Karpas-422 (cell line): ENCODE results near the gene PLD2. TPM values are rescaled to one million over a fixed set of nuclear protein-coding genes. Genes with fewer than 3 reads are reported as not detected.

ENCODE experiments used
- DNase-seq: peaks from one replicate; pipeline ENCODE4 v3.0.0-alpha.2; 2015
- H2AFZ ChIP-seq: fragments of 200-600 bp; sonication (generic); 2 replicates; pipeline ENCODE4 v1.6.1; 2014; ENCODE audit warnings: antibody characterized with exemption, low read length, mixed read lengths
- H3K27ac ChIP-seq: fragments of 200-600 bp; sonication (generic); 2 replicates; pipeline ENCODE4 v1.5.1; 2014; ENCODE audit warnings: mild to moderate bottlenecking, low read length, moderate library complexity
- H3K27me3 ChIP-seq: fragments of 200-600 bp; sonication (generic); 2 replicates; pipeline ENCODE4 v1.6.1; 2014; ENCODE audit warnings: low read length, mixed read lengths
- H3K36me3 ChIP-seq: fragments of 200-600 bp; sonication (generic); 2 replicates; pipeline ENCODE4 v1.6.1; 2014; ENCODE audit warnings: low read length, mixed read lengths; ENCODE audit not compliant: insufficient read depth
- H3K4me1 ChIP-seq: fragments of 200-600 bp; sonication (generic); 2 replicates; pipeline ENCODE4 v1.6.1; 2014; ENCODE audit warnings: mild to moderate bottlenecking, low read length, mixed read lengths
- H3K4me2 ChIP-seq: fragments of 200-600 bp; sonication (generic); 2 replicates; pipeline ENCODE4 v1.6.1; 2014; ENCODE audit warnings: low read length, low read depth, mild to moderate bottlenecking; ENCODE audit not compliant: poor library complexity, severe bottlenecking
- H3K4me3 ChIP-seq: fragments of 200-600 bp; sonication (generic); 2 replicates; pipeline ENCODE4 v1.5.1; 2014; ENCODE audit warnings: mild to moderate bottlenecking, antibody characterized with exemption, low read length, mixed read lengths
- H3K79me2 ChIP-seq: fragments of 200-600 bp; sonication (generic); 2 replicates; pipeline ENCODE4 v1.6.1; 2014; ENCODE audit warnings: mild to moderate bottlenecking, low read length, mixed read lengths
- H3K9ac ChIP-seq: fragments of 200-600 bp; sonication (generic); 2 replicates; pipeline ENCODE4 v1.6.0; 2014; ENCODE audit warnings: low read length
- H3K9me2 ChIP-seq: fragments of 200-600 bp; sonication (generic), shearing (Covaris generic); replicated peaks from 2 replicates; pipeline ENCODE4 v1.6.0; 2014; ENCODE audit warnings: mild to moderate bottlenecking, low read length, moderate library complexity; ENCODE audit not compliant: insufficient read depth
- H3K9me3 ChIP-seq: fragments of 300-700, 200-600 bp; sonication (generic); 2 replicates; pipeline ENCODE4 v1.6.1; 2014; ENCODE audit warnings: low read length, mixed read lengths
- H4K20me1 ChIP-seq: fragments of 200-600 bp; sonication (generic); 2 replicates; pipeline ENCODE4 v1.6.1; 2014; ENCODE audit warnings: mild to moderate bottlenecking, antibody characterized with exemption, low read length, low read depth; ENCODE audit not compliant: insufficient read depth
- total RNA-seq: library from RNA; depleted of rRNA; stranded (reverse); fragments of >200 nt; shearing (Covaris generic); gene quantifications from 2 replicates; pipeline ENCODE4 v1.2.3, GENCODE V29; 2014; ENCODE audit warnings: low replicate concordance; rRNA removed

The PLD2 gene
- total RNA-seq, 1 experiment from 2014 or later: 13.1 TPM

GRCh38 chr17:4872786-4873185, 65.8 kb downstream of the PLD2 start:
- Histone ChIP-seq H3K27me3 (no peaks in the 10 kb centered on the region), H3K9me2 (no peaks in the 10 kb centered on the region), H3K27ac (no peak overlapping the region), H3K9ac (no peak overlapping the region), H3K4me2 (no peak overlapping the region), H3K4me1 (no peaks in the 10 kb centered on the region; the same call in 1 of the 2 replicates), H3K36me3 (no peaks in the 10 kb centered on the region), H3K79me2 (peaks cover 40% of the 10 kb centered on the region), H2AFZ (no peak overlapping the region), H3K4me3 (no peak overlapping the region), H3K9me3 (no peaks in the 10 kb centered on the region), H4K20me1 (0 out of 2 replicates have a peak, but pooled peaks cover 7% of the 10 kb centered on the region)
- no peak for DNase-seq

Other genes with a start within 250 kb of the PLD2 start
- not detected in 2 replicates for gene GGT6, start 246.6 kb upstream of the PLD2 start, total RNA-seq
- 0.45 TPM in 1 of 2 replicates, not detected in the other for gene SMTNL2, start 222.6 kb upstream of the PLD2 start, total RNA-seq
- 0.72 and 1.5 TPM in 2 replicates for gene ALOX15, start 165.5 kb upstream of the PLD2 start, total RNA-seq
- gene PELP1, start 103.0 kb upstream of the PLD2 start, total RNA-seq: 27.7 and 34.6 TPM in 2 replicates
- gene ARRB2, start 96.5 kb upstream of the PLD2 start, total RNA-seq: 19.1 and 53.9 TPM in 2 replicates
- 20.3 and 21.0 TPM in 2 replicates for gene MED11, start 75.7 kb upstream of the PLD2 start, total RNA-seq
- gene ZMYND15, start 67.3 kb upstream of the PLD2 start, total RNA-seq: not detected in 2 replicates
- gene CXCL16, start 67.2 kb upstream of the PLD2 start, total RNA-seq: 1.3 and 2.2 TPM in 2 replicates
- not detected in 2 replicates for gene TM4SF5, start 35.3 kb upstream of the PLD2 start, total RNA-seq
- not detected in 2 replicates for gene VMO1, start 20.8 kb upstream of the PLD2 start, total RNA-seq
- gene GLTPD2, start 18.2 kb upstream of the PLD2 start, total RNA-seq: not detected in 2 replicates
- 118 and 168 TPM in 2 replicates for gene PSMB6, start 11.0 kb upstream of the PLD2 start, total RNA-seq
- 28.7 and 56.6 TPM in 2 replicates for gene MINK1, start 26.2 kb downstream of the PLD2 start, total RNA-seq
- 0.26 and 0.43 TPM in 2 replicates for gene C17orf107, start 92.4 kb downstream of the PLD2 start, total RNA-seq
- 0.11 and 0.22 TPM in 2 replicates for gene CHRNE, start 95.9 kb downstream of the PLD2 start, total RNA-seq
- not detected in 2 replicates for gene GP1BA, start 125.1 kb downstream of the PLD2 start, total RNA-seq
- gene SLC25A11, start 132.9 kb downstream of the PLD2 start, total RNA-seq: 79.0 and 79.1 TPM in 2 replicates
- 49.9 and 50.5 TPM in 2 replicates for gene RNF167, start 133.1 kb downstream of the PLD2 start, total RNA-seq
- 748 and 1,567 TPM in 2 replicates for gene PFN1, start 141.4 kb downstream of the PLD2 start, total RNA-seq
- gene ENO3, start 144.0 kb downstream of the PLD2 start, total RNA-seq: 31.1 and 31.6 TPM in 2 replicates
- 24.6 and 40.7 TPM in 2 replicates for gene SPAG7, start 160.7 kb downstream of the PLD2 start, total RNA-seq
- gene CAMTA2, start 180.5 kb downstream of the PLD2 start, total RNA-seq: 9.5 and 15.6 TPM in 2 replicates
- not detected in 2 replicates for gene INCA1, start 190.4 kb downstream of the PLD2 start, total RNA-seq
- gene KIF1C, start 190.8 kb downstream of the PLD2 start, total RNA-seq: 10.2 and 19.0 TPM in 2 replicates
- gene SLC52A1, start 228.3 kb downstream of the PLD2 start, total RNA-seq: not detected in 2 replicates